WTC11 (cell line): ENCODE data around the gene OR2M4.

Source experiments
- ATF3 ChIP-seq: sonication (generic); formaldehyde crosslinking; conservative IDR thresholded peaks from 2 replicates; pipeline ENCODE4 v1.8.1; 2022; ENCODE audit warnings: mild to moderate bottlenecking, missing genetic modification reagents
- ETV6 ChIP-seq: sonication (generic); formaldehyde crosslinking; IDR thresholded peaks from 2 replicates; pipeline ENCODE4 v1.8.1; 2022; ENCODE audit warnings: mild to moderate bottlenecking, missing genetic modification reagents
- IRF2 ChIP-seq: sonication (generic); formaldehyde crosslinking; IDR thresholded peaks from 2 replicates; pipeline ENCODE4 v1.8.0; 2022; ENCODE audit warnings: low read depth, missing genetic modification reagents, borderline replicate concordance
- JUN ChIP-seq: sonication (generic); formaldehyde crosslinking; IDR thresholded peaks from 2 replicates; pipeline ENCODE4 v1.8.0; 2023; ENCODE audit warnings: mild to moderate bottlenecking, missing genetic modification reagents
- MAX ChIP-seq: sonication (generic); formaldehyde crosslinking; IDR thresholded peaks from 2 replicates; pipeline ENCODE4 v1.8.0; 2022; ENCODE audit warnings: mild to moderate bottlenecking, missing genetic modification reagents
- MXD4 ChIP-seq: fragments of 250-450 bp; sonication (Bioruptor Pico); IDR thresholded peaks from 2 replicates; pipeline ENCODE4 v1.8.0; 2021; ENCODE audit warnings: mild to moderate bottlenecking, moderate library complexity, borderline replicate concordance
- MYBL2 ChIP-seq: sonication (generic); formaldehyde crosslinking; IDR thresholded peaks from 2 replicates; pipeline ENCODE4 v1.8.1; 2023; ENCODE audit warnings: mild to moderate bottlenecking, moderate library complexity, missing genetic modification reagents
- NFYB ChIP-seq: sonication (generic); formaldehyde crosslinking; conservative IDR thresholded peaks from 2 replicates; pipeline ENCODE4 v1.8.0; 2022; ENCODE audit warnings: low read depth, missing genetic modification reagents
- PREB ChIP-seq: sonication (generic); formaldehyde crosslinking; IDR thresholded peaks from 2 replicates; pipeline ENCODE4 v1.8.1; 2022; ENCODE audit warnings: mild to moderate bottlenecking, missing genetic modification reagents, moderate library complexity, borderline replicate concordance
- RELA ChIP-seq: sonication (generic); formaldehyde crosslinking; IDR thresholded peaks from 2 replicates; pipeline ENCODE4 v1.8.1; 2022; ENCODE audit warnings: missing genetic modification reagents, mild to moderate bottlenecking, borderline replicate concordance
- ZNF396 ChIP-seq: fragments of 250-450 bp; sonication (Bioruptor Pico); IDR thresholded peaks from 2 replicates; pipeline ENCODE4 v1.8.0; 2021; ENCODE audit warnings: mild to moderate bottlenecking, moderate library complexity, borderline replicate concordance
- TF ChIP-seq, protein P1 (sequence below): sonication (generic); formaldehyde crosslinking; IDR thresholded peaks from 2 replicates; pipeline ENCODE4 v1.8.1; 2023; ENCODE audit warnings: mild to moderate bottlenecking, missing genetic modification reagents, moderate library complexity
- TF ChIP-seq, protein P2 (sequence below): fragments of 200-600 bp; IDR thresholded peaks from 2 replicates; pipeline ENCODE4 v1.8.0; 2022; ENCODE audit warnings: antibody characterized with exemption
- TF ChIP-seq, protein P3 (sequence below): sonication (generic); formaldehyde crosslinking; IDR thresholded peaks from 2 replicates; pipeline ENCODE4 v1.8.1; 2022; ENCODE audit warnings: mild to moderate bottlenecking, moderate library complexity, missing genetic modification reagents

- TF ChIP-seq MXD4 (CRISPR knock-in tag) (no peak), PREB (CRISPR knock-in tag) (no peak), MAX (CRISPR knock-in tag) (no peak), ATF3 (CRISPR knock-in tag) (no peak), IRF2 (CRISPR knock-in tag) (no peak), RELA (CRISPR knock-in tag) (no peak), JUN (CRISPR knock-in tag) (no peak), ETV6 (CRISPR knock-in tag) (no peak), NFYB (CRISPR knock-in tag) (no peak), ZNF396 (CRISPR knock-in tag) (no peak), MYBL2 (CRISPR knock-in tag) (no peak)
- TF ChIP-seq, protein P1, sequence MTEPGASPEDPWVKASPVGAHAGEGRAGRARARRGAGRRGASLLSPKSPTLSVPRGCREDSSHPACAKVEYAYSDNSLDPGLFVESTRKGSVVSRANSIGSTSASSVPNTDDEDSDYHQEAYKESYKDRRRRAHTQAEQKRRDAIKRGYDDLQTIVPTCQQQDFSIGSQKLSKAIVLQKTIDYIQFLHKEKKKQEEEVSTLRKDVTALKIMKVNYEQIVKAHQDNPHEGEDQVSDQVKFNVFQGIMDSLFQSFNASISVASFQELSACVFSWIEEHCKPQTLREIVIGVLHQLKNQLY (CRISPR knock-in tag): no peak
- TF ChIP-seq, protein P2, sequence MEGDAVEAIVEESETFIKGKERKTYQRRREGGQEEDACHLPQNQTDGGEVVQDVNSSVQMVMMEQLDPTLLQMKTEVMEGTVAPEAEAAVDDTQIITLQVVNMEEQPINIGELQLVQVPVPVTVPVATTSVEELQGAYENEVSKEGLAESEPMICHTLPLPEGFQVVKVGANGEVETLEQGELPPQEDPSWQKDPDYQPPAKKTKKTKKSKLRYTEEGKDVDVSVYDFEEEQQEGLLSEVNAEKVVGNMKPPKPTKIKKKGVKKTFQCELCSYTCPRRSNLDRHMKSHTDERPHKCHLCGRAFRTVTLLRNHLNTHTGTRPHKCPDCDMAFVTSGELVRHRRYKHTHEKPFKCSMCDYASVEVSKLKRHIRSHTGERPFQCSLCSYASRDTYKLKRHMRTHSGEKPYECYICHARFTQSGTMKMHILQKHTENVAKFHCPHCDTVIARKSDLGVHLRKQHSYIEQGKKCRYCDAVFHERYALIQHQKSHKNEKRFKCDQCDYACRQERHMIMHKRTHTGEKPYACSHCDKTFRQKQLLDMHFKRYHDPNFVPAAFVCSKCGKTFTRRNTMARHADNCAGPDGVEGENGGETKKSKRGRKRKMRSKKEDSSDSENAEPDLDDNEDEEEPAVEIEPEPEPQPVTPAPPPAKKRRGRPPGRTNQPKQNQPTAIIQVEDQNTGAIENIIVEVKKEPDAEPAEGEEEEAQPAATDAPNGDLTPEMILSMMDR: no peak
- TF ChIP-seq, protein P3, sequence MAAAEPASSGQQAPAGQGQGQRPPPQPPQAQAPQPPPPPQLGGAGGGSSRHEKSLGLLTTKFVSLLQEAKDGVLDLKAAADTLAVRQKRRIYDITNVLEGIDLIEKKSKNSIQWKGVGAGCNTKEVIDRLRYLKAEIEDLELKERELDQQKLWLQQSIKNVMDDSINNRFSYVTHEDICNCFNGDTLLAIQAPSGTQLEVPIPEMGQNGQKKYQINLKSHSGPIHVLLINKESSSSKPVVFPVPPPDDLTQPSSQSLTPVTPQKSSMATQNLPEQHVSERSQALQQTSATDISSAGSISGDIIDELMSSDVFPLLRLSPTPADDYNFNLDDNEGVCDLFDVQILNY (CRISPR knock-in tag): no peak
These were observed 34.3 kb upstream of the OR2M4 start, which contains the start of gene OR2M3 for GRCh38 chr1:248196965-248197364.
